ENCODE measurements around the gene COPS8. TPM values are rescaled to one million over a fixed set of nuclear protein-coding genes. Genes with fewer than 3 reads are reported as not detected.
A peak's percentile ranks its signal among the peaks of the same experiment; 100 is the strongest.

COPS8 gene
- total RNA-seq, 1 donor from 2014 or later, result 97.1 TPM

- TF ChIP-seq CTCF (IDR thresholded peaks at IDR 0.05; ENCODE audit: unreplicated experiment), result peak; percentile 99
- Mint-ChIP-seq H3K27ac (ENCODE audit: unreplicated experiment) (no peak overlapping the region), H3K36me3 (ENCODE audit: low read depth, unreplicated experiment) (peaks cover 8% of the 10 kb centered on the region)
Observed at GRCh38 chr2:237072067-237072931, 13.4 kb upstream of the COPS8 start.

GRCh38 chr2:237073552-237073951 lies 12.1 kb upstream of the COPS8 start:
- Mint-ChIP-seq H3K36me3 (ENCODE audit: low read depth, unreplicated experiment) (peaks cover 8% of the 10 kb centered on the region), H3K27me3 (ENCODE audit: unreplicated experiment) (peaks cover 1% of the 10 kb centered on the region), H3K4me1 (ENCODE audit: unreplicated experiment) (peaks cover 18% of the 10 kb centered on the region), H3K27ac (ENCODE audit: unreplicated experiment) (peak overlapping the region; percentile 49), H3K4me3 (ENCODE audit: unreplicated experiment) (no peak overlapping the region), H3K9me3 (ENCODE audit: unreplicated experiment) (no peaks in the 10 kb centered on the region)
- no peak for TF ChIP-seq CTCF (IDR thresholded peaks at IDR 0.05; ENCODE audit: unreplicated experiment)
- no peak for DNase-seq (ENCODE audit: low spot score)

More at GRCh38 chr2:237072067-237072931, 13.4 kb upstream of the COPS8 start:
- peaks cover 1% of the 10 kb centered on the region for H3K27me3 Mint-ChIP-seq (ENCODE audit: unreplicated experiment)
- peaks cover 3% of the 10 kb centered on the region for H3K9me3 Mint-ChIP-seq (ENCODE audit: unreplicated experiment)
- DNase-seq (ENCODE audit: low spot score), result peak; percentile 88
- H3K4me3 Mint-ChIP-seq (ENCODE audit: unreplicated experiment), result no peak overlapping the region
- H3K4me1 Mint-ChIP-seq (ENCODE audit: unreplicated experiment), result peaks cover 31% of the 10 kb centered on the region

- Mint-ChIP-seq H3K9me3 (ENCODE audit: unreplicated experiment) (no peaks in the 10 kb centered on the region), H3K36me3 (ENCODE audit: low read depth, unreplicated experiment) (peaks cover 8% of the 10 kb centered on the region), H3K4me3 (ENCODE audit: unreplicated experiment) (no peak overlapping the region), H3K4me1 (ENCODE audit: unreplicated experiment) (peaks cover 17% of the 10 kb centered on the region), H3K27ac (ENCODE audit: unreplicated experiment) (no peak overlapping the region), H3K27me3 (ENCODE audit: unreplicated experiment) (peaks cover 1% of the 10 kb centered on the region)
- no peak for TF ChIP-seq CTCF (IDR thresholded peaks at IDR 0.05; ENCODE audit: unreplicated experiment)
- DNase-seq (ENCODE audit: low spot score), result no peak
Observed at GRCh38 chr2:237074211-237074993, 11.3 kb upstream of the COPS8 start.

- H3K4me3 Mint-ChIP-seq (ENCODE audit: unreplicated experiment), result no peak overlapping the region
- TF ChIP-seq CTCF (IDR thresholded peaks at IDR 0.05; ENCODE audit: unreplicated experiment), result no peak
- no peak for DNase-seq (ENCODE audit: low spot score)
- no peak overlapping the region for H3K27ac Mint-ChIP-seq (ENCODE audit: unreplicated experiment)
- no peaks in the 10 kb centered on the region for H3K9me3 Mint-ChIP-seq (ENCODE audit: unreplicated experiment)
- peaks cover 1% of the 10 kb centered on the region for H3K27me3 Mint-ChIP-seq (ENCODE audit: unreplicated experiment)
- H3K36me3 Mint-ChIP-seq (ENCODE audit: low read depth, unreplicated experiment), result peaks cover 4% of the 10 kb centered on the region
- H3K4me1 Mint-ChIP-seq (ENCODE audit: unreplicated experiment), result peaks cover 17% of the 10 kb centered on the region
Observed at GRCh38 chr2:237075749-237076599, 9.7 kb upstream of the COPS8 start.

Data from endothelial cell (in vitro differentiated cells).